Measurements from ENCODE around the gene ZNF638. TPM values are rescaled to one million over a fixed set of nuclear protein-coding genes. Genes with fewer than 3 reads are reported as not detected.

The ZNF638 gene
- total and polyA plus RNA-seq, 10 of the 15 experiments (the other 5 are each of a cell fraction or from before 2014, with no cell fraction given): 37.6 to 133 (median 64.5) TPM

DNA sequence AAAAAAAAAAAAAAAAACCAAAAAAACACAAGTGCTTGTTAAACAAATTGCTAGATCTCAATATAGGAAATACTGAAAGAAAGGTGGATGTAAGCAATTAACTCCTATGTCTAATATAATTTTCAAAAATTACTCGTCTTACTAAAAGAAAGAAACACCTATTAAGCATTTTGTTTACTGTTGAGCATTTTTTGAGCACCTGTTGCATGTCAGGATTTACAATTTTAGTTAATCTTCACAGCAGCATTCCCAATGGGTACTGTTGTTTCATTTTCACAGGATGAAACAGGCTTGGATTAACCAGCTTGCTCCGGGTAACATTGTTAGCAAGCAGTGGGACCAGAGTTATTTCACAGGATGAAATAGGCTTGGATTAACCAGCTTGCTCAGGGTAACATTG is 4.8 kb downstream of the ZNF638 start (continued):
- TF ChIP-seq, protein P1, sequence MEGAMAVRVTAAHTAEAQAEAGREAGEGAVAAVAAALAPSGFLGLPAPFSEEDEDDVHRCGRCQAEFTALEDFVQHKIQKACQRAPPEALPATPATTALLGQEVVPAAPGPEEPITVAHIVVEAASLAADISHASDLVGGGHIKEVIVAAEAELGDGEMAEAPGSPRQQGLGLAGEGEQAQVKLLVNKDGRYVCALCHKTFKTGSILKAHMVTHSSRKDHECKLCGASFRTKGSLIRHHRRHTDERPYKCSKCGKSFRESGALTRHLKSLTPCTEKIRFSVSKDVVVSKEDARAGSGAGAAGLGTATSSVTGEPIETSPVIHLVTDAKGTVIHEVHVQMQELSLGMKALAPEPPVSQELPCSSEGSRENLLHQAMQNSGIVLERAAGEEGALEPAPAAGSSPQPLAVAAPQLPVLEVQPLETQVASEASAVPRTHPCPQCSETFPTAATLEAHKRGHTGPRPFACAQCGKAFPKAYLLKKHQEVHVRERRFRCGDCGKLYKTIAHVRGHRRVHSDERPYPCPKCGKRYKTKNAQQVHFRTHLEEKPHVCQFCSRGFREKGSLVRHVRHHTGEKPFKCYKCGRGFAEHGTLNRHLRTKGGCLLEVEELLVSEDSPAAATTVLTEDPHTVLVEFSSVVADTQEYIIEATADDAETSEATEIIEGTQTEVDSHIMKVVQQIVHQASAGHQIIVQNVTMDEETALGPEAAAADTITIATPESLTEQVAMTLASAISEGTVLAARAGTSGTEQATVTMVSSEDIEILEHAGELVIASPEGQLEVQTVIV (IDR thresholded peaks at IDR 0.05; ENCODE audit: borderline replicate concordance, partially characterized antibody): no peak
- no peak for TF ChIP-seq SMAD5 (IDR thresholded peaks at IDR 0.05; ENCODE audit: low read depth)

DNA sequence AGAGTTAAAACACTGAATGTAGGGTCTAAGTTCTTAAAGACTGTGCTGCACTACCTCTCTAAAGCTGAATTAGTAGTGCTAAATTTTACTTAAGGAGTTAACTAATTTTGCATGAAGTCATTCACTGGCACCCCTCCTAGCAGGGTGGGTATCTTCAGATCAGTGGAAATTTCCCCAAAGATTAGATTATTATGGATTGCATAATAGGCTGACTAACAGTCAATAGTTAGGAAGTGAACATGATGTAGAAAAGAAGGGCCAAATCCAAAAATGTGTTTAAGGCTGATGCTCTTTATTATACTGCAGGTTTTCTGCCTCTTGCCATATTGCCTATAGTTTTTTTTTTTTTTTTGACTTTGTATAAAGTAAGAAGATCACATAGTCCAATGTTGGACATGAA is 5.2 kb downstream of the ZNF638 start:
- no peak for FAIRE-seq
- Histone ChIP-seq H3K27ac (ENCODE audit: control insufficient read depth, insufficient read depth) (no peak overlapping the region), H2AFZ (ENCODE audit: control insufficient read depth, low read depth, low read length) (no peak overlapping the region), H3K4me2 (ENCODE audit: control insufficient read depth, insufficient read depth) (no peak overlapping the region; the same call in 1 of the 2 replicates), H3K4me3 (no peak overlapping the region), H3K9ac (ENCODE audit: control insufficient read depth, insufficient read depth, low read length) (no peak overlapping the region), H3K36me3 (ENCODE audit: control insufficient read depth in 2 of 2, insufficient read depth in 2 of 2, low read length in 1 of 2) (peaks cover 0 to 4% of the 10 kb centered on the region in 2 experiments; a peak in 1 of 4 replicates), H3K9me3 (replicated peaks; ENCODE audit: control insufficient read depth, insufficient read depth, low read length) (no peaks in the 10 kb centered on the region; the same call in 2 of the 3 replicates), H3K79me2 (ENCODE audit: control insufficient read depth, insufficient read depth, low read length) (peaks cover 94% of the 10 kb centered on the region), H4K20me1 (ENCODE audit: control insufficient read depth, insufficient read depth) (no peaks in the 10 kb centered on the region; the same call in 1 of the 2 replicates), H3K27me3 (replicated peaks in 1 of 2; ENCODE audit: control insufficient read depth in 2 of 2, insufficient read depth in 2 of 2, low read length in 1 of 2) (no peaks in the 10 kb centered on the region), H3K4me1 (ENCODE audit: control insufficient read depth, insufficient read depth, low read length) (no peaks in the 10 kb centered on the region)
- BruUV-seq (replicated peaks): no TSS peak
- POLR2A ChIA-PET: no interaction called here
- intact Hi-C loops (cut with micrococcal nuclease; ENCODE audit: unreplicated experiment): no loop called here
- in situ Hi-C loops (cut with MboI): no loop called here
- CTCF ChIA-PET: interaction anchor here (0.7 kb wide), 2 partner anchors 9 to 466 kb away, joined by 3 read pairs; no protein-coding TSS in a partner anchor
- TF ChIP-seq NR2C1 (IDR thresholded peaks at IDR 0.05) (no peak), SIN3A (IDR thresholded peaks at IDR 0.05; ENCODE audit: low read depth, low read length) (no peak), ESRRA (IDR thresholded peaks at IDR 0.05; ENCODE audit: low read length) (no peak), BACH1 (IDR thresholded peaks at IDR 0.05; ENCODE audit: borderline replicate concordance) (no peak), ZSCAN29 (IDR thresholded peaks at IDR 0.05) (no peak), SMC3 (IDR thresholded peaks at IDR 0.05; ENCODE audit: borderline replicate concordance, low read length) (no peak), TAF1 (IDR thresholded peaks at IDR 0.05; ENCODE audit: borderline replicate concordance, low read depth, low read length) (no peak), RBBP5 (conservative IDR thresholded peaks at IDR 0.05) (no peak), RUNX3 (IDR thresholded peaks at IDR 0.05; ENCODE audit: low read length) (no peak), PAX8 (IDR thresholded peaks at IDR 0.05) (no peak)
- ATAC-seq: no peak
- RAD21 ChIA-PET (ENCODE audit: unreplicated experiment): no interaction called here
- SMC1A ChIA-PET (ENCODE audit: uncharacterized antibody, unreplicated experiment): interaction anchor here (0.9 to 4.4 kb wide), 2 partner anchors 16 to 37 kb away, joined by 3 to 20 read pairs; no protein-coding TSS in a partner anchor
- no peak for DNase-seq (ENCODE audit: low read depth, low spot score)

All from GM12878 (cell line).